ENCODE data around the gene RAB3GAP2. TPM values are rescaled to one million over a fixed set of nuclear protein-coding genes. Genes with fewer than 3 reads are reported as not detected.
"Not testable (repeated sequence)": the region's sequence is repeated elsewhere in the genome, so short reads cannot be mapped to it uniquely, and the experiment has no call there.

The RAB3GAP2 gene
- total RNA-seq, 1 donor from 2014 or later, result 51.4 TPM

DNA sequence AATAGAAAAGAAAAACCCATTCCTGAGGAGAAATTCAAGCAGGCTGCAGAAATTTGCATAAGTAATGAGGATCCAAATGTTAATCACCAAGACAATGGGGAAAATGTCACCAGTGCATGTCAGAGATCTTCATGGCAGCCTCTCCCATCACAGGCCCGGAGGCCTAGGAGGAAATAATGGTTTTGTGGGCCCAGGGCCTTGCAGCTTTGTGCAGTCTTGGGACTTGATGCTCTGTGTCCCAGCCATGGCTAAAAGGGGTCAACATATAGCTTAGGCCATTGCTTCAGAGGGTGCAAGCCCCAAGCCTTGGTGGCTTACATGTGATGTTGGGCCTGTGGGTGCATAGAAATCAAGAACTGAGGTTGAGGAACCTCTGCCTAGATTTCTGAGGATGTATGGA is 22.7 kb downstream of the RAB3GAP2 start:
- Mint-ChIP-seq H3K4me1 (ENCODE audit: low read depth) (no peaks in the 10 kb centered on the region), H3K36me3 (ENCODE audit: low read depth) (peaks cover 63% of the 10 kb centered on the region), H3K27me3 (ENCODE audit: insufficient read depth) (no peaks in the 10 kb centered on the region), H3K9me3 (peaks cover 53% of the 10 kb centered on the region), H3K27ac (no peak overlapping the region), H3K4me3 (no peak overlapping the region)
- no peak for DNase-seq (ENCODE audit: low spot score)
- intact Hi-C loops (cut with micrococcal nuclease), result no loop called here

DNA sequence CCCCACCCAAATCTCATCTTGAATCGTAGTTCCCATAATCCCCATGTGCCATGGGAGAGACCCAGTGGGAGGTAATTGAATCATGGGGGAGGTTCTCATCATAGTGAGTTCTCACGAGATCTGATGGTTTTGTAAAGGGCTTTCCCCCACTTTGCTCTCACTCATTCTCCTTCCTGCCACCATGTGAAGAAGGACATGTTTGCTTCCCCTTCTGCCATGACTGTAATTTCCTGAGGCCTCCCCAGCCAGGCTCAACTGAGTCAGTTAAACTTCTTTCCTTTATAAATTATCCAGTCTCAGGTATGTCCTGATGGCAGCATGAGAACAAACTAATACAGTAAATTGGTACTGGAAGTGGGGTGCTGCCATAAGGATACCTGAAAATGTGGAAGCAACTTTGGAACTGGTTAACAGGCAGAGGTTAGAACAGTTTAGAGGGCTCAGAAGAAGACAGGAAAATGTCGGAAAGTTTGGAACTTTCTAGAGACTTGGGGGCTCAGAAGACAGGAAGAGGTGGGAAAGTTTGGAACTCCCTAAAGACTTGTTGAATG is 23.5 kb downstream of the RAB3GAP2 start:
- H3K4me3 Mint-ChIP-seq; DNase-seq (ENCODE audit: low spot score); intact Hi-C loops (cut with micrococcal nuclease); H3K4me1 Mint-ChIP-seq (ENCODE audit: low read depth); H3K27me3 Mint-ChIP-seq (ENCODE audit: insufficient read depth); H3K27ac Mint-ChIP-seq: not testable (repeated sequence)
- H3K9me3 Mint-ChIP-seq, result peaks cover 57% of the 10 kb centered on the region
- peaks cover 66% of the 10 kb centered on the region for H3K36me3 Mint-ChIP-seq (ENCODE audit: low read depth)

DNA sequence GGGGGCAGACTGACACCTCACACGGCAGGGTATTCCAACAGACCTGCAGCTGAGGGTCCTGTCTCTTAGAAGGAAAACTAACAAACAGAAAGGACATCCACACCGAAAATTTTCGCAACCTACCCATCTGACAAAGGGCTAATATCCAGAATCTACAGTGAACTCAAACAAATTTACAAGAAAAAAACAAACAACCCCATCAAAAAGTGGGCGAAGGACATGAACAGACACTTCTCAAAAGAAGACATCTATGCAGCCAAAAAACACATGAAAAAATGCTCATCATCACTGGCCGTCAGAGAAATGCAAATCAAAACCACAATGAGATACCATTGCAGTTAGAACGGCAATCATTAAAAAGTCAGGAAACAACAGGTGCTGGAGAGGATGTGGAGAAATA is 26.4 kb downstream of the RAB3GAP2 start:
- peaks cover 50% of the 10 kb centered on the region for H3K36me3 Mint-ChIP-seq (ENCODE audit: low read depth)
- intact Hi-C loops (cut with micrococcal nuclease); DNase-seq (ENCODE audit: low spot score); H3K27ac Mint-ChIP-seq; H3K4me3 Mint-ChIP-seq; H3K27me3 Mint-ChIP-seq (ENCODE audit: insufficient read depth): not testable (repeated sequence)
- peaks cover 13% of the 10 kb centered on the region for H3K4me1 Mint-ChIP-seq (ENCODE audit: low read depth)
- peaks cover 50% of the 10 kb centered on the region for H3K9me3 Mint-ChIP-seq

DNA sequence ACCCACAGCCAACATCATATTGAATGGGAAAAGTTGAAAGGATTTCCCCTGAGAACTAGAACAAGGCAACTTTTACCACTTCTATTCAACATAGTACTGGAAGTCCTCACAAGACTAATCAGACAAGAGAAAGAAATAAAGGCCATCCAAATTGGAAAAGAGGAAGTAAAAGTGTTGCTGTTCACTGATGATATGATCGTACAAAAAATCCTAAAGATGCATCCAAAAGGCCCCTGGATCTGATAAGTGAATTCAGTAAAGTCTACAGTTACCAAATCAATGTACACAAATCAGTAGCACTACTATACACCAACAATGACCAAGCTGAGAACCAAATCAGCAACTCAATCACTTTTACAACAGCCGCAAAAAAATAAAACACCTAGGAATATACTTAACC is 28.3 kb downstream of the RAB3GAP2 start:
- peaks cover 31% of the 10 kb centered on the region for H3K36me3 Mint-ChIP-seq (ENCODE audit: low read depth)
- no peak for DNase-seq (ENCODE audit: low spot score)
- no peaks in the 10 kb centered on the region for H3K27me3 Mint-ChIP-seq (ENCODE audit: insufficient read depth)
- H3K4me3 Mint-ChIP-seq, result no peak overlapping the region
- peaks cover 14% of the 10 kb centered on the region for H3K4me1 Mint-ChIP-seq (ENCODE audit: low read depth)
- H3K27ac Mint-ChIP-seq, result no peak overlapping the region
- intact Hi-C loops (cut with micrococcal nuclease), result no loop called here
- peaks cover 32% of the 10 kb centered on the region for H3K9me3 Mint-ChIP-seq

DNA sequence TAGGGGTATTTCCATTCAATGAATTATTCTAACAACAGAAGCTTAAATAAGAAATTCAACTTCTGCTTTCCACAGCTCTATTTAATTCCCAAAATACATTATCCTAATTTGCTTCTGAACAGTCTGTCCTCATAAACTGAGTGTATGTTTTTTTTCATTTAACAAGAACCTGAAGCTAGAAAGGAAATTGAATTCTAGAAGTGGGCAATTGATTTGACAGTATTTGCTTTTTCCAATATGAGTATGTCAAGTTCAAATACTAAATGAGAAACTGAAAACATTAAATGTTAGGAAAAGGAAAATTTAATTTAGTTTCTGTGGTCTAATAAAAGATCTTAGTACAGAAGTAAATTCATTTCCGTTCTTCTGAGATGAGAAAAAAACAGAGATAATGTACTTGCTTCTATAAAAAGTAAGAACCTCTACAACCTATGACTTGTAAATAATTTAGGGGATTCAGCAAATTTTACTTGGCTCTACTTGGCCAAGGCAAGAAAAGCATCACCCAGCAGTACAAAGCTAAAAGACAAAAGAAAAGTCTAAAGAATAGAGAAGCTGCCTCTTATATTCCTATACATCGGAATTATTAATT is 31.1 kb downstream of the RAB3GAP2 start:
- Mint-ChIP-seq H3K27me3 (ENCODE audit: insufficient read depth) (no peaks in the 10 kb centered on the region), H3K36me3 (ENCODE audit: low read depth) (peaks cover 16% of the 10 kb centered on the region), H3K9me3 (peaks cover 15% of the 10 kb centered on the region), H3K4me1 (ENCODE audit: low read depth) (peaks cover 14% of the 10 kb centered on the region), H3K27ac (peak overlapping the region; percentile 21), H3K4me3 (no peak overlapping the region)
- no peak for DNase-seq (ENCODE audit: low spot score)
- intact Hi-C loops (cut with micrococcal nuclease), result loop anchor here (1.0 kb wide), 1 partner anchor 31 kb away; the partner anchor contains the start of gene RAB3GAP2

DNA sequence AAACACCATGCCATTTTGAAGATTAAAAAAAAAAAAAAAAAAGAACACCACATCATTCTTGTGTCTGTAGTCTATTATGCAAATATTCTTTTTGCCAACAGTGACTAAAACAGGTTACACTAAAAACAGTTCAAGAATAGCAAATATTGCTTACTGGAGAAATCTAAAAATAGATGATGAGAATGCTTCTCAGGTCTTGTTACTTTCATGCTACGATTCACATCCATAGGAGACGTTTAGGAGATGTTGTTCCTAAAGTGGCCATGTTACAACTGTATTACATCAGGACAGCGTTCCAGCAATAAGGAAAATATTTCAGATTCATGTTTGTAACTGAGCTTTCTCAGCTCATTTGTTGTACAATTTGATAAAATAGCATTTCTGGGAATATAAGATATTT is 32.3 kb downstream of the RAB3GAP2 start:
- DNase-seq (ENCODE audit: low spot score), result no peak
- H3K4me3 Mint-ChIP-seq, result no peak overlapping the region
- peaks cover 14% of the 10 kb centered on the region for H3K4me1 Mint-ChIP-seq (ENCODE audit: low read depth)
- H3K9me3 Mint-ChIP-seq, result peaks cover 10% of the 10 kb centered on the region
- intact Hi-C loops (cut with micrococcal nuclease), result no loop called here
- no peaks in the 10 kb centered on the region for H3K27me3 Mint-ChIP-seq (ENCODE audit: insufficient read depth)
- no peak overlapping the region for H3K27ac Mint-ChIP-seq
- peaks cover 11% of the 10 kb centered on the region for H3K36me3 Mint-ChIP-seq (ENCODE audit: low read depth)

DNA sequence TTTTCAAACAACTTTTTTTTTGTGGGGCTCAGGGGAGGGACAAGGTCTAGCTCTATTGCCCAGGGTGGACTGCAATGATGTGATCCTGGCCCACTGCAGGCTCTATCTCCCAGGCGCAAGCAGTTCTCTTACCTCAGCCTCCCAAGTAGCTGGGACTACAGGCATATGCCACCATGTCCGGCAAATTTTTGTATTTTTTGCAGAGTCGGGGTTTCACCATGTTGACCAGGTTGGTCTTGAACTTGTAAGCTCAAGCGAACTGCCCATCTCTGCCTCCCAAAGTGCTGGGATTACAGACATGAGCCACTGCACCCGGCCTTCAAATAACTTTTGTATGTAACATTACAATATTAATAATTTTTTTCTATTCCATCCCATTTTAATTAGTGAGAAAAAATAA is 33.0 kb downstream of the RAB3GAP2 start:
- H3K9me3 Mint-ChIP-seq, result peaks cover 6% of the 10 kb centered on the region

DNA sequence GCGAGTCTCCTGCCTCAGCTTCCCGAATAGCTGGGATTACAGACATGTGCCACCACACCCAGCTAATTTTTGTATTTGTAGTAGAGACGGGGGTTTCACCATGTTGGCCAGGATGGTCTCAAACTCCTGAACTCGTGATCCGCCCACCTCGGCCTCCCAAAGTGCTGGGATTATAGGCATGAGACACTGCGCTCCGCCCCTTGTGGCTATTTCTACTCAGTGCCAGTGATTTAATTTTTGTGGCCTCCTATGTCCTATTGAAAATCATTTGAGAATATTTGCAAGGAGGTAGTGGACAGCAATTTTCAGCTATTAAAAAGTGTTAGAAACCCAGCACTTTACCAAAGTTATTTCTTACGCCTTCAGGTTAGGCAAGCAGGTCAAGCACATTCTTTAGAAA is 36.0 kb downstream of the RAB3GAP2 start:
- H3K9me3 Mint-ChIP-seq; H3K4me1 Mint-ChIP-seq (ENCODE audit: low read depth); H3K4me3 Mint-ChIP-seq; H3K27me3 Mint-ChIP-seq (ENCODE audit: insufficient read depth); intact Hi-C loops (cut with micrococcal nuclease); H3K36me3 Mint-ChIP-seq (ENCODE audit: low read depth); DNase-seq (ENCODE audit: low spot score); H3K27ac Mint-ChIP-seq: not testable (repeated sequence)

More for the DNA sequence above, 33.0 kb downstream of the RAB3GAP2 start:
- H3K4me3 Mint-ChIP-seq, result no peak overlapping the region
- intact Hi-C loops (cut with micrococcal nuclease), result no loop called here
- peaks cover 14% of the 10 kb centered on the region for H3K4me1 Mint-ChIP-seq (ENCODE audit: low read depth)
- no peaks in the 10 kb centered on the region for H3K27me3 Mint-ChIP-seq (ENCODE audit: insufficient read depth)
- H3K36me3 Mint-ChIP-seq (ENCODE audit: low read depth), result peaks cover 9% of the 10 kb centered on the region
- no peak overlapping the region for H3K27ac Mint-ChIP-seq
- no peak for DNase-seq (ENCODE audit: low spot score)

DNA sequence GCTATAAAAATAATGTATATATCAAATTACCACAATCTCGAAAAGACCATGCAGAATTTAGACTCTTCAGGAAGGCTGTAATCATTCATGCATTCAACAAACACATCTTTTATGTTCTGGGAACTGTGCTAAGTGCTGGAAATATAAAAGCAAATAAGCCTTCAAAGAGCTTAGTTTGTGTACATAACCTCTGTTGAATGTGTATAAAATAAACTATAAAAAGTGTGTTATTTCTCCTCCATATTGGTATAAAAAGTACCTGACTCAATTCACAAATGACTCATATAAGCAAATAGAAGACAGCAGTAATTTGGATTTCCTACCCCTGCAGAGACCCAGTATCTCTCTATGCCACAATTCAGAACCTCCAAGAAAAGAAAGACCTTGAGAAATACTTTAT is 36.8 kb downstream of the RAB3GAP2 start:
- DNase-seq (ENCODE audit: low spot score), result no peak
- no peak overlapping the region for H3K4me3 Mint-ChIP-seq
- no peaks in the 10 kb centered on the region for H3K4me1 Mint-ChIP-seq (ENCODE audit: low read depth)
- intact Hi-C loops (cut with micrococcal nuclease), result no loop called here
- no peaks in the 10 kb centered on the region for H3K27me3 Mint-ChIP-seq (ENCODE audit: insufficient read depth)
- no peaks in the 10 kb centered on the region for H3K9me3 Mint-ChIP-seq
- peaks cover 6% of the 10 kb centered on the region for H3K36me3 Mint-ChIP-seq (ENCODE audit: low read depth)
- no peak overlapping the region for H3K27ac Mint-ChIP-seq

DNA sequence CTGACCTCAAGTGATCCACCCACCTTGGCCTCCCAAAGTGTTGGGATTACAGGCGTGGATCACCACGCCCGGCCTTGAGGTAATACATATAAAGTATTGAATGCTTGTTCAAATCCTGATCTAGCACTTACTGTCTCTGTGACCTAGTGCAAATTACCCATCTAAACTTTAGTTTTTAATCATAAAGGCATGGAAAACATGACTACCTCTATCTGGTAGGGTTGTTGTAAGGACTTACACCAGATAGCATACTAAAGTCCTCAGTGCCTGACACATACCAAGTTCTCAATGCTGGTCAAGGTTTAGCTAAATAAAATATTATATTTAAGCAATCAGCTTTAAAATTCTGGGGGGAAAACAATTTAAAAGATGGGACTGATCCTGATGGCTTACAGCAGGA is 38.3 kb downstream of the RAB3GAP2 start:
- H3K36me3 Mint-ChIP-seq (ENCODE audit: low read depth), result peaks cover 6% of the 10 kb centered on the region
- DNase-seq (ENCODE audit: low spot score), result no peak
- intact Hi-C loops (cut with micrococcal nuclease), result no loop called here
- no peaks in the 10 kb centered on the region for H3K9me3 Mint-ChIP-seq
- no peak overlapping the region for H3K4me3 Mint-ChIP-seq
- H3K4me1 Mint-ChIP-seq (ENCODE audit: low read depth), result no peaks in the 10 kb centered on the region
- no peak overlapping the region for H3K27ac Mint-ChIP-seq
- H3K27me3 Mint-ChIP-seq (ENCODE audit: insufficient read depth), result no peaks in the 10 kb centered on the region

DNA sequence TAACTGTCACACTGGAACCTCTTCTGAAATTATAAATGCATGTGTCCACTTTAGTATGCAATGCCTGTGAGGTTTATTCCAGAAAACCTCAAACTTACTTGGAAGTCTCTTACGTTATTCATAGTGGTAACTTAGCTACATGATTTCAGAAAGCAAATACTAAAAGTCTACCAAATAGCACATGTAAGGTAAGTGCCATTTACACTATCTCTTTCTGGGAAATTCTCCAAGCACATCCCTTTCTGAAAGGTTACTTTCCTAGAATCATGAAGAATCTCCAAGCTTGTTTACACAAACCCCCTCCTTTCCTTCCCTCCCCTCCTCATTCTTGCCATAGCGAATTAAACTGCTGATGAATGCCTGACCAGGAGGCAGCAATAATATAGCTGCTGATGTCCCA is 42.5 kb downstream of the RAB3GAP2 start:
- H3K27ac Mint-ChIP-seq, result no peak overlapping the region
- no peak overlapping the region for H3K4me3 Mint-ChIP-seq
- DNase-seq (ENCODE audit: low spot score), result no peak
- intact Hi-C loops (cut with micrococcal nuclease), result loop anchor here (10.0 kb wide), 1 partner anchor 45 kb away; the partner anchor contains the start of gene RAB3GAP2
- H3K9me3 Mint-ChIP-seq, result no peaks in the 10 kb centered on the region
- H3K27me3 Mint-ChIP-seq (ENCODE audit: insufficient read depth), result no peaks in the 10 kb centered on the region
- H3K4me1 Mint-ChIP-seq (ENCODE audit: low read depth), result no peaks in the 10 kb centered on the region
- H3K36me3 Mint-ChIP-seq (ENCODE audit: low read depth), result peaks cover 14% of the 10 kb centered on the region

DNA sequence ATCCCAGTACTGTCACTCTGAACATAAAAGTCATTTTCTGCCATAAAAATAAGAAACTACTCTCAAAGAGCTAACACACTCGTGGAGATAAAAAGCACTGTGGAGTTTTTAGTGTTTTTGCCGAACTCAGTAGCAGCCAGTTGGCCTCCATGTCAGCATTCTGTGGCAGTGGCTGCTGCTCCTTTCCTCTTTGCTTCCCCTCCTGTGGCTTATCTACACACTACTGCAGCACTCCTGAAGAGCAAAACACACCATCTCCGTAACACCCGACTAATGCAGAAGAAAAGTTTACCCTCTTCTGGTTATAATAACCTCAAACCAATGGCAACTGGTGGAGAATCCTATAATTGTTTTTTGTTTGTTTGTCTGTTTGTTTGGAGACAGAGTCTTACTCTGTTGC is 44.9 kb downstream of the RAB3GAP2 start:
- H3K4me3 Mint-ChIP-seq, result no peak overlapping the region
- peaks cover 12% of the 10 kb centered on the region for H3K36me3 Mint-ChIP-seq (ENCODE audit: low read depth)
- no peaks in the 10 kb centered on the region for H3K9me3 Mint-ChIP-seq
- intact Hi-C loops (cut with micrococcal nuclease), result loop anchor here (10.0 kb wide), 1 partner anchor 47 kb away; the partner anchor contains the start of gene RAB3GAP2
- DNase-seq (ENCODE audit: low spot score), result no peak
- no peaks in the 10 kb centered on the region for H3K27me3 Mint-ChIP-seq (ENCODE audit: insufficient read depth)
- H3K27ac Mint-ChIP-seq, result no peak overlapping the region
- H3K4me1 Mint-ChIP-seq (ENCODE audit: low read depth), result peaks cover 7% of the 10 kb centered on the region

DNA sequence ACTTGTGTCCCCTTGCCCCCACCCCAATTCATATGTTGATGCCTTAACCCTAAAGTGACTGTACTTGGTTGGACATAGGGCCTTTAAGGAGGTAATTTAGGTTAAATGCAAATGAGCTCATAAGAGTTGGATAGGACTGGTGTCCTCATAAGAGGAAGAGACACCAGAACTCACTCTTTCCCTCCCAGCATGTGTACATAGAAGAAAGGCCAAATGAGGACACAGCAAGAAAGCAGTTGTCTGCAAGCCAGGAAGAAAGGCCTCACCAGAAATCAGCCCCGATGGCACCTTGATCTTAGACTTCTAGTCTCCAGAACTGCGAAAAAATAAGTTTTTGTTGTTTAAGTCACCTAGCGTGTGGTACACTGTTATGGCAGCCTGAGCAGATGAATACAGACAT is 45.5 kb downstream of the RAB3GAP2 start:
- intact Hi-C loops (cut with micrococcal nuclease), result loop anchor here (10.0 kb wide), 1 partner anchor 48 kb away; the partner anchor contains the start of gene RAB3GAP2
- Mint-ChIP-seq H3K27me3 (ENCODE audit: insufficient read depth) (no peaks in the 10 kb centered on the region), H3K4me1 (ENCODE audit: low read depth) (peaks cover 7% of the 10 kb centered on the region), H3K36me3 (ENCODE audit: low read depth) (peaks cover 12% of the 10 kb centered on the region), H3K4me3 (no peak overlapping the region), H3K9me3 (no peaks in the 10 kb centered on the region), H3K27ac (no peak overlapping the region)
- DNase-seq (ENCODE audit: low spot score), result no peak

Data from activated T-helper 1 cell treated with anti-CD3 and anti-CD28 coated beads, Interleukin-12 subunit alpha, Interleukin-12 subunit beta, Interleukin-2, Interleukin-4 antibody, amounts not matched to agents 30 ng/mL and 10 ng/mL and 1 ng/mL, durations not matched to agents 14 hours and 24 hours and 36 hours (primary cell).